Hepatic stellate cell (primary cell): Measurements from ENCODE around the gene KIF21A.

Source experiments
- DNase-seq: peaks from one replicate; pipeline ENCODE4 v3.0.0; 2011; ENCODE audit warnings: low spot score

KIF21A gene

DNA sequence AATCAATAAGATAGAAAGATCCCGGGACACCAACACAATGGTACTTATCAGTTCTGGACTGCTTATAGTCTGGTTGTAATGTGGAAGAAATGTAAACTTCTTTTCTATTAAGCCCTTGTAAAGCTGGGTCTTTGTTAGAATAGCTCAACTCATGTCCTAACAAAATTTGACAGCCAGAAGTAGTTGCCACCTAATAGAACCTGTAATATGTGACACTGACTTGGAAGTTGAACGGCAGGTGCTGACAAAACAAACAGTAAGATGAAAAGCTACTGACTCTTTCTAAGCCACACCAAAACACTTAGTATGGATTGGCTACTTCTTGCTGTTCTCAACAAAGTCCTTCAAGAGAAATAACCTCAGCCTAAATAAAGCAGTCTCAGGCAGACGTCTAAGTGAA is 56.6 kb downstream of the KIF21A start:
- no peak for DNase-seq

DNA sequence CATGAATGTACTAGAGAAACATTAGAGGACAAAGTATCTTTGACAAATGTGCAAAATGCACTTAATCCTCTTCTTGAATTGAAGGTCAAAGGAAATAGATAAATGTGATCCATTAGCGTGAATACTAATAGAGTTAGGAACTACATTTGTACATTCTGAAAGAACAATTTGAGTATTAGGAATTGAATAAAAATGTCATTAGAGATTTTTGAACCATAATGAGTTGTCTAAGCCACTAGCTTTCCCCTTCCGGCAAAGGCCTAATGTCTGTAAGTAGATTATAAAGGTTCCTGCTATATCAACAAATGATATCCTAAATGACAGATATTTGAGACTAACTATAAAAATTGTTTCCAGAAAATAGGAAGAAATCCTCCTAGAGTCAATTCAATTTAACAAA is 59.8 kb downstream of the KIF21A start:
- DNase-seq, result no peak

DNA sequence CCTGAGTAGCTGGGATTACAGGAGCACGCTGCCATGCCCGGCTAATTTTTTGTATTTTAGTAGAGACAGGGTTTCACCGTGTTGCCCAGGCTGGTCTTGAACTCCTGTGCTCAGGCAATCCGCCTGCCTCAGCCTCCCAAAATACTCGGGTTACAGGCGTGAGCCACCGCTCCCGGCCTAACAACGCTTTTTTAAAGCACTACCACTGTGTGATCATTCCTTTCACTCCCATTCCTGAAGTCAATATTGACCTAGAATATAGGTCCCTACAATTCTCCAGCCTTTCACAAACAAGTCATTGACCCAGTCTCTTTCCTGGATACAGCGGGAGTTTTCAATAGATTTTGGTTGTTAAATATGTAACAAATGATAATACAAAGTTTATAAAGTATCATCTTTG is 62.8 kb downstream of the KIF21A start:
- no peak for DNase-seq

DNA sequence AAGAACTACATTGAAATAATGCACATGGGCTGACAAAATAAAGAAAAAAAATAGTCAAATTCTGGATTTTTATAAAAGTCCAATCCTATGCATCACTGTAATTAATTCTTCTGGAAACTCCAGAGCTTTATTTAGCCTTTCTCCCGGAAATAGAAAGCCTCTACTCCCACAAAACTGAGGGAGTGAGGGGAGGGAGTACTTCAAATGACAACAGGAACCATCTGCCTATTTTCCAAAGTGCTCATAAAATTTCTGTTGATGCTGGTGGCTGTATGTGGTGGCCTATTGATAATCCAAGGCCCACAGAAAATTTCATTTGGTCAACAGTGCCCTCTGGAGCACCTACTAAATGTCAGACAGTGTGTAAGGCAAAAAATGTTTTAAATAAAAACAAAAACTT is 64.6 kb downstream of the KIF21A start:
- DNase-seq, result no peak

DNA sequence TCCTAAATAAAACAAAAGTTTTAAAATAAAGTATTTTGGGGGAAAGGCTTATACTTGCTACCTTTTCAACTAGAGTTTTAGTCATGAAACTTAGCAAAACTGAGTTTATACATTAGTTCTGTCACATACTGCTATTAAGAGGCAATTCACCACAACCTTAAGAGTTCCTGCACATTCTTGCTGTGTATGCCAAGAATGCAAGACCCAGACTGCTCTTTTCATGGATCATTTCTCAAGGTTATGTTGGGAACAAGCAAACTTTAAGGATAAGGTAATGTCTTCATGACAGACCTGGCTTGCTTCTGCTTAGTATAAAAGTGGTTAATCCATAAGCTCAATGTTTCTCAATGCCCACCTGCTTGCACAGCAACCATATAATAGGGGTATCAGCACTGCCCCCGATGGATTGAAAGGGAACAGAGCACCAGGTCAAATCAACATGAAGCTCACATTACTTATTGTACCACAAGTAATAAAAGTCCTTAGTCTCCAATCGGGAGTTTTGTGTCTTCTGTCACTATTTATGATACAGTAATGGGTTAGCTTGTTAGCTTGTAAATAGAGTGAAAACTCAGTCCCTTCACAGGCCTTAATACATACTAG is 67.6 kb downstream of the KIF21A start:
- DNase-seq, result no peak

DNA sequence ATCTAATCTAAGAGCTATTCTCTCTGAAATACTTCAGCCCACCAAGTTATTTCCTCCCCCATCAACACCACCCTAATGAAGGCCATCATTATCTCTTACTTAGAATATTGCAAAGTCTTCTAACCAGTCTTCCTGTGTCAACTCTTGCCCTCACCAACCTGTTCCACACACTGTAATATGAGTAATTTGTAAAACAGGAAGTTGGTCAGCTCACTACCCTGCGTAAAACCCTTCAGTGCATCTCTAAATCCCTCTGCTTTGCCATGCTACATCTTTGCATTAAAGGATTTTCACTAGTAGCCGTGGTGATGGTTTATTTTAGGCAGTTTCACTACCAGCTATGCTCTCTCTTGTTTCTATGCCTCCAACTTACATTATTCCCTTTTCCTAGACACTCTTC is 70.0 kb downstream of the KIF21A start:
- DNase-seq, result no peak

DNA sequence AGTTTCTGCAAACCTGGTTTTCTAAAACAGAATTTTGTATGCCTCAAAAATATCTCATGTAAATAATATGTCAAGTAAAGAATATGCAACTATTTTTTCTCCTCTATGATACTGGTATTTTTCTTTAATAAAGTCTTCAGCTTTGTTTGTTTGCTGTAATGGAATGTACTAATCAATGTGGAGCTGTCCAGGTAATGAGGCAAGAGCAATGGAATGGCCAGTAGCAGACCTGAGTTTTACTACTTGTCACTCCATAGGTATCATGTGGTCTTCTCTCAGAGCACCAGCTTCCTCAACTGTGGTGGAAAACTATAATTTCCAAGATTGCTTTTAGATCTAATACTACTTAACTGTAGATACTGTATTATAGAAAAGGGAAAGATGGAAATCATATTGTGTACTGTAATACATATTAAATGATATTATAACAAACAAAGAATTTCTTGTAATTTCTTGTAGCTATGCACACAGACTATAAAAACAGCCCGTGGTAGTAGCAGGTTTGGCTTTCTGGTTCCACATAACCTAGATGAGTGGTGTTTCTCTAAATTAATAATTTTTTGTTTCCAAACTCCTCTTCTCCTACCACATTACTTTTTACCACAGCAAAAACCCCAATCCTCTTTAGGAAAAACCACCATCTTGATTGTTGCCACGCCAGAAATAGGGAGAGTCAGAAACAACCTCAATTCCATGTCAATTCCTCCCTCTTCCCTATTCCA is 70.6 kb downstream of the KIF21A start:
- no peak for DNase-seq

DNA sequence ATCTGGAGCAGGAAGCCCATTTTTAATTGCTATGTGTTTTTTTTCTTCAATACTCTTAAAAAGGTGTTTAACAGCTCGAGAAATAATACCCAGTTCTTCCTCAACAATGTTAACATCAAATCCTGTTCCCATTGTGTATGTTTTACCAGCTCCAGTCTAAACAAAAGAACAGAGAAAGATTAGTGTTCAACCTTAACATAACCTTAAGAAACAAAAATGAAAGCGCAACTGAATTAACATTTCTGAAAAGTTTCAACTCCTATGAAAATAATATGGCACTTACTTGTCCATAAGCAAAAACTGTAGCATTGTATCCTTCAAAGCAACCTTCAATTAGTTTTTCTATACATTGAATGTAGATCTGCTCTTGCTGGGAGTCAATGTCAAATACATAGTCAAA is 73.2 kb downstream of the KIF21A start:
- DNase-seq, result no peak

DNA sequence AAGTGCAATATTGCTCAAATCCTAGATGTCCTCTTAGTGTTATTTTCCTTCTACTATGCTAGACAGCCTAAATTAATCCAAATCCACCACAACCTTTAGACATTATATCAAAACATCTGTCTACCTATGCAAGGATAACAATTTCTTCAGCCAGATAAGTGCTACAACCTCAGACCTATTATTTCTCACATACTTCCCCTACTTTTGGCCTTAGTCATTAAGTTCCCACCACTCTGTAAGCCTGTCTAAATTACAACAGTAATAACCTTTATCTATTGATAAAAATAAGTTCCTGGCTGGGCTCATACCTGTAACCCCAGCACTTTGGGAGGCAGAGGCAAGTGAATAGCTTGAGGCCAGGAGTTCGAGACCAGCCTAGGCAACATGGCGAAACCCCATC is 74.0 kb downstream of the KIF21A start:
- no peak for DNase-seq

DNA sequence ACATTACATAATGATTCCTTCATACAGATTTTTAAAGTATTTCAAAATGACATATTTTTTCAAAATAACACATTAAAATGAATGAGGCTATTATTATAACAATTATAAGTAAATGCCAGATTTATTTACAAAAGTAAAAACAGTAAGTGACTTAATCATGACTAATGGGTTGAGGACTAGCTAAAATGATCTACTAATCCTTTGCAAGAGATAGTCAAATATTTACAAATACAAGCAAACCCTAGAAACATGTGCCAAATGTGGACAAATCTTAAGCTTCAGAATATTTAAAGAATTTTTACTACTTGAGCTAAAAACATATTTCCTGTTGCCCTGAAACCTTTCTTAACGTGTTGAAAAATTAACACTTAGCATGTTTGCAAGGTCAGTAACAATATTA is 74.8 kb downstream of the KIF21A start:
- DNase-seq, result no peak

DNA sequence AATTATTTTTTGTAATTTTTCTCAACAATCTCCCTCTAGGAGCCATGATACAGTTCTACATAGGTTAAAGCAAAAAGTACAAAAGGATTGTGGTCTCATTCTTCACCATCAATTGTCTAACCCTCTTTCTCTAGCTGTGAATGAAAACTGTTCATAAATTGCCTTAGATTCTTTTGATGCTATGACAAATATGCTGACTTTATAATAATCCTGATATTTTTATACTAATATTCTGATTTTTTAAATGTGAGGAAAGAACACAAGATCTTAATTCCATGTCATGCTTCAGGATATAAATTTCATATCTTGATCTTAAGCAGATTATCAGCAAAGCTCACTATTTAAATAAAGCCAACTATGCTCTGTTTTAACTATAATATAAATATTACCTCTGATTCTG is 75.4 kb downstream of the KIF21A start:
- no peak for DNase-seq

DNA sequence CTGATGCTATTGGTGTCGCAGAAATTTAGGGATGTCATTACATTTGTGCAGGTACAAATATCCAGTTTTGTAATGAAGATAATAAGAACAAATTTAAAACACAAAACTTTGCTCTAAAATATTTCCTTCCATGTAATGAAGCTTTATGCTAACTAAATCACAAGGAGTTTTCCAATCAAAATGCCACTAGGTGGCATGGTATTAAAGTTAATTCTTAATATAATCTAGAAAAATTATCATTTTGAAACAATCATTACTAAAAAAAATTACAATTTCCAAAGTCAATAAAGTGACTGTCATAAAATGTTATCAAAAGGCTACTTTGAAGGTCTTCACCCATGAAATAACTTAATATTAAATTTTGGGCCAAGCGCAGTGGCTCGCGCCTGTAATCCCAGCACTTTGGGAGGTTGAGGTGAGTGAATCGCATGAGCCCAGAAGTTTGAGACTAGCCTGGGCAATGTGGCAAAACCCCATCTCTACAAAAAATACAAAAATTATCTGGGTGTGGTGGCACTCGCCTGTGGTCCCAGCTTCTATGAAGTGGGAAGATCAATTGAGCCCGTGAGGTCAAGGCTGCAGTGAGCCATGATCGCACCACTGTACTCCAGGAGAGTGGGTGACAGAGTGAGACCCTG is 77.4 kb downstream of the KIF21A start:
- no peak for DNase-seq

DNA sequence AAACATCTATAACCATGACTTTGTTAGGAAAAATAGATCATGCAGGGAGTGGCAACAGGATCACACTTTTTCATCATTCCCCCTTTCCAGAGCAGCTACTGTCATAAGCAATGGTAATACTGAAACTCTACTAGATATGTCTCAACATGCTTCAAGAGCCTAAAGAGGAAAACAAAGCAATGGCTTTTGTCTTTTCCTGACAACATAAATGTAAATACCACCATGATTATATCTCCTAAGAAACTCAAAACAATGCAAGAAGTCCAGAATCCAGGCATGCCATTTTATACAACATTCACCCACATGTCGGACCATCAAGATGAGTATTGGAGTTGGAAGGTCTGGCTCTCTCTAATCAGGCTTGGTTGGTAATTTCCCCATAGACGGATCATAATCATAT is 78.7 kb downstream of the KIF21A start:
- no peak for DNase-seq

DNA sequence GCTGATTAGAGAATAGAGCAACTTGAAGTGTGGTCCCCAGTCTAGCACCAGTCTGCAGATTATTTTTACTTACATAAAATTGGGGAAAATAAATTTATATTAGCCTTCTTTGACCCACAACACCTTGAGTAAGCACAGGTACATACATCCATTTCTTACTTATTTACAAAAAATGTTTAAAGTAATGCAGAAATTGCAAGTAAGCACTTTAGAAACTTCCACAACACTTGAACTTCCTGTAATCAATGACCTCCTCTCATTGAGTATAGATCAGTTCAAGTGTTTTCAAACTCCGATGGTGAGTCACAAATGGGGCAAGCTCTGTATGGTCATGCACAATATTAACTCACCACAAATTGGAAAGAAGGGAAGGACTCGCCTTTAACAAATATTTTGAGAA is 83.3 kb downstream of the KIF21A start:
- DNase-seq, result no peak

DNA sequence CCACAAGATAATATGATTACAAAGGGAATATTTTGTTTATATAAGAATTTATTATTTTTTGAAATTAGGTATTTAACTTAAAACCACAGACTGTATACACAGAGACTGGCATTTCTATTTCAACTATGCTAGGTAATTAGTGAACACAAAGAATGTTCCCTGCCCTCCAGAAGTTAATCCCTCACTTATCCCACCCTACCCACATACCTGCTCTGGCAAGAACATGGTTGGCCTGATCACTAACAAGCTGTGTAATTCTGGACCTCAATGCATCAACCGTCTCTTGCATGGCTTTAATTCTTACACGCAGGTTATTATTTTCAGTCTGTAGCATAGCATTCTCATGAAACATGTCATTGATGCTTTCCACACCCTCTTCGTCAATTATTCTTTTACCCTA is 85.9 kb downstream of the KIF21A start:
- DNase-seq, result no peak

DNA sequence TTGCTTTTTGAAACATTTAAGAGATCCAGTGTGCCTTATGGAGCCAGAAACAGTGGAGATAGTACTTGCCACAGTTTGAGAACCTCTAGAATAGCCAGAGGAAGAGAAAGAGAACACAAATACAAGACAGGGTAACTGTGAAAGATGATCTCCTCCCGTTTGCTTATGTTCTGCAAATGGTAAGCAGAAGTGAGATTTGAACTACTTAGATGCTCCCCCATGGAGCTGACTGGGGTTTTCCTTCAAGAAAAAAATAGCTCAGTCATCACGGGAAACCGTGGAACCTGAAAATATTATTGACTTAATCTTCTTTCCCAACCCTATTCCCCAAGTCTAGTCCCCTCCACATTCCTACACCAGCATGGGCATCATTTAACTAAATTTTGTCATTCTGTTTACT is 87.1 kb downstream of the KIF21A start:
- no peak for DNase-seq

DNA sequence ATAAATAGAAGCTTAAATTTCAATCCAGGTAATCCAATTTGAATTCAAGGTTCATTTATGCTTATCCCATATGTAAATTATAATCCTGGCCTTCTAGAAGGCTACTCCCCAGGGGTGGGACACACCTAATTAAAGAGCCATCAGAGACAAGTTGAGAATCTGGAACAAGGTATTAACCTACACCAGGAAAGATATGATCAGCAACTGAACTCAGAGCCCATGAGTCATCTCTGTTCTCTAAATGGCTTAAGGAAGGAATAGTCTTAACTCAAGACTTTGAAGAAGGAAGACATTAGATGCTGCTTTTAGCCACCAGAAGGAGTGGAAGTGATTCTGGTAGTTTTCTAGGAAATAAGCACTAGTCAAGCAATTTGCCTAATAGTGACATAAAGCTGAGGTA is 88.0 kb downstream of the KIF21A start:
- no peak for DNase-seq

DNA sequence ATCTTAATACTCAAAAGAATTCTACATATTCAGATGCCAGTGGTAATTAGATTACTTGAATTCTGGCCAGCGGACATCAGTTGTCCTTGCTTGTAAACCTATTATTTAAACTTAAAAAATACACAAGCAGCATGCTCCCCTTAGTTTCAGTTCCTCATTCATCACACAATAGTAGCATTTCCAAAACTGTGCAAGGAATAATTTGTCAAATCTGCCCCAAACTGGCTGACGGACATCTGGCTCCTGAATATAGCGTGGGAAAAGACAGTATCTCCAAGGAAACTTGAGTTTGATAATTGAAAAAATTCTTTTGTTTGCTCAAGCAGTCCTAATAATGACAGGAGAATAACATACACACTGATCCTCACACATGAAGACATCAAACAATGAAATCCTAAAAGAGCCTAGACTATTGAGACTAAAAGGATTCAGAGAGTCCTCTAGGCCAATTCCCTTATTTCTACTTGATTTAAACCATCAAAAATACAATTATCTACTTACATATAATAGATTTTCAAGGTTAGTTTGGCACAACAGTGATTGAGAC is 90.4 kb downstream of the KIF21A start:
- no peak for DNase-seq

DNA sequence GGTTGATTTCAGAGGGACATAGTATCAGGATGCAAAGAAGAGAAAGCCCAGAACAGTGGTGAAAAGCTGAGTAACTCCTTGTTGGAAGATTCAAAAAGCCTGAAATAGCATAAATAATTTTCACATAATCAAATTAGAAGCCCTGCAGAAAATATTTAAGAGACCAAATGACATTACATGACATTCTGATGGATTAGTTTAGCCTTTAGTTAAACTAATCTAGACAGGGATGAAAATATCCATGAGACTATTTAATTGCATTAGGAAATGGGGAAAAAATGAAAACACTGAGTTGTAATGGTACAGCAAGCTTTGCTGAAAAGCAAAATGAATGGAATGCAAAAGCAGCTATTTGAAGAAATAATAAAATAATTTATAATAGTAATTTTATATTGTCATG is 91.8 kb downstream of the KIF21A start:
- DNase-seq, result no peak

DNA sequence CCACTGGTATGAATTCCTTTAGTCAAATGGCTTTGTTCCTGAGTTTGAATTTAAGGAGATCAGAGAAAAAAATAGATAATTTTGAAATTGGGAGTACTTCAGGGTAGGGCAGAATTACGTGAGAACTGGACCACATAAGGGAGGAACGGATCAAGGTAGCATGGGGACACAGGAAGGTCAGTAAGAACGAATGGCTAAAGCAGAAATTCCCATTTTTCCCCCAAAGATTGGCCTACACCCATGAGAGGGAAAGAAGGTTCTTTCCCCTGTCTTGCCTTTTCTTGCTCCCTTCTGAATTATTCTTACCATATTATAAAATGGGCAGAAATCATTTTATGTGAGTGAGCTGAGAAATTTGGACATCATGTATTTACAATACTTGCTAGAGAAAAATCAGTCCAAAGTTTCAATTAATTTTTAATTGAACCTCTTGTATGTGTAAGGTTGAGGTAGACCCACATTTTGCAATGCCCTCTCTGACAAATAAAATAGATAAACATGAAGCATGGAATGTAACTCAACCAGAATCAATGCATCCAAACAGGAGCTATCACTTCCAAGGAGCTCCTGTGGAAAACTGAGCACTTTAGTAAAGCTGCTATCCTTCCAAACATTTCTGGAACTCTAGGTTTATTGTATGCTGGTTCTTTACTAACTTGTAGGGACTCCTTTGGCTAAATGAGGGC is 93.8 kb downstream of the KIF21A start:
- no peak for DNase-seq

DNA sequence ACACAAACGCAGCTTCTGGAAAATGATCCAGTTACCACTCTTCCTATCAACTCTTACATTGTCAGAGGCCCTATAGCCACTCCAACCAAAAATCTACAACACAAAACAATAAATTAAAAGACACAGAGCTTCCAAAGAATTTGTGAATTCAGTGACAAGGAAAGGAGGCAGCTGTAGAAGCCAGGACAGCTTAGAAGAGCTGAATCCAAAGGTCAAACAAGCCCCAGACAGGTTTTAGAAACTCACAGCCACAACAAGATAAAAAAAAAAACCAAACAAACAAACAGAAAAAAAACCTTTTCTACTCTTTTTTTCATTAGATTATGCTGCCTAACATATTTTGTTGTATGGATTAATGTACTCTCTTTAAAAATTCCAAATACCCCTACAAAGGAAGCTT is 94.4 kb downstream of the KIF21A start:
- no peak for DNase-seq

DNA sequence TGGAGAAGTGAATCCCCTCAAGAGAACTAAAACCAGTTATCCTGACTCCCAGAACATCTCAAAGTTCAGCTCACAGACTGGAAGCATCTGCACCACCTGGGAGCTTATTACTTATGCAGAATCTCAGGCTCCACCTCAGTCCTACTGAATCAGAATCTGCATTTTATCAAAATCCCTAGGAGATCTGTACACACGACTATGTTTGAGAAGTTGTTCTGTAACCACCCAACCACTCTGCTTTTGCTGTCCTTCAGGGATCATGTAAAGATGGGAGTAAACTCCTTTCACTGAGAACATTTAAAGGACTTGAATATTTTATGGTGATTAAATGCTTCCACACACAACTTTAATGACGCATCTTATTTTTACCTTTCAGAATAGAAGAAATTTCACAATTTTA is 98.0 kb downstream of the KIF21A start:
- no peak for DNase-seq

DNA sequence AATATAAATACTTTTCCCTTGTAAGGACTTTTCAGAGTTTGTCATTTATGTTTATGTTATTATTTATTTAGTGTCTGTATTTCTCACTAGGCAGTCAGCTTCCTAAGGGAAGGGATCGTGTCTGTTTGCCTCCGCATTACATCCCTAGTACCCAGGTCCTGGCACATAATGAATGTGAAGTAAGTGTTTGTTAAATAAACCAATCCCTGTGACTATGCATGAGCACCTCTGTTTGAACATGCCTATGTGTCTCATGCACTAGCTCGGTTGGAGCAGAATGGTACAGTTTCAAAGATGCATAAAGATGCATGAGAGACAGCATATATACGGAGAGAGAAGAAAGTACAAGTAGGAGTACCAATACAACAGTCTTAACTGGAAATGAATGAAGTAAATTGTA is 99.3 kb downstream of the KIF21A start:
- DNase-seq, result no peak
